Neural cell (in vitro differentiated cells): ENCODE measurements around the gene P4HA2.

Experiments used
- EP300 ChIP-seq: fragments of 450-650 bp; conservative IDR thresholded peaks from 2 replicates; pipeline ENCODE4 v1.6.1; 2014; ENCODE audit warnings: antibody characterized with exemption, mild to moderate bottlenecking, moderate library complexity; ENCODE audit not compliant: poor library complexity, severe bottlenecking
- EZH2 ChIP-seq: fragments of 200-600, 300-800 bp; shearing (Covaris generic), sonication (generic); IDR thresholded peaks from 2 replicates; pipeline ENCODE4 v1.6.1; 2014; ENCODE audit warnings: antibody characterized with exemption, low read length, borderline replicate concordance, mild to moderate bottlenecking; ENCODE audit not compliant: insufficient read depth, poor library complexity, severe bottlenecking
- POLR2AphosphoS5 ChIP-seq: IDR thresholded peaks from 2 replicates; pipeline ENCODE4 v1.6.1; 2012
- RAD21 ChIP-seq: fragments of 450-650 bp; conservative IDR thresholded peaks from 2 replicates; pipeline ENCODE4 v1.6.1; 2014; ENCODE audit warnings: antibody characterized with exemption, mild to moderate bottlenecking, moderate library complexity
- REST ChIP-seq: IDR thresholded peaks from 2 replicates; pipeline ENCODE4 v1.6.1; 2012; ENCODE audit warnings: borderline replicate concordance
- TAF1 ChIP-seq: IDR thresholded peaks from 2 replicates; pipeline ENCODE4 v1.6.1; 2012; ENCODE audit warnings: low read depth
- TF ChIP-seq, protein P1 (sequence below): fragments of 450-650 bp; IDR thresholded peaks from 2 replicates; pipeline ENCODE4 v1.5.1; 2014; ENCODE audit warnings: antibody characterized with exemption, mild to moderate bottlenecking, moderate library complexity; ENCODE audit not compliant: poor library complexity, severe bottlenecking

DNA sequence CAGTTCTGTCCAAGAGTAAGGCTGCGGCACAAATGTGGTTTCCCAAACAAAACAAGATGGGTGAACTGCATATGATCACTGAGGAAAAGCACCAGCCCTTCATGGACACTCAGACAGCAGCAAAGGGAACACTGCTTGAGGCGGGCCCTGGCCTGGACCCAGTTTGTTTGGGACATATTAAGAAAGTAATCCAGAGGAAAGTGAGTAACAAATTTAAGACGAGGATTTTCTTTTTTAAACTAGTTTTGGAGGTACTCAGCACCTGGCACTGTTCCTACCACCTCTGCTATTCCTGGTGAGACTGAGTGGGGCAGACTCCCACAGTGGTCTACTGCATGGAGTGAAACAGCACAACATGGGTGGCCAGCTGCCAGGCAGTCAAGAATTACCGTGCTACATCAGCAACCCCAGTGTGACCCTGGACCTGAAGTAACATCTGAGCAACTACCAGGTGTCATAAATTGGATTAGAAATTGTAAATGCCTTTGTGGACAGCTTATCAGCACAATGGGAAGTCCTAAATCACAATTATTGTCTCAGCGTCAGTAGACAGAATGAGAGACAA, 28.5 kb downstream of the P4HA2 start:
- TF ChIP-seq, protein P1, sequence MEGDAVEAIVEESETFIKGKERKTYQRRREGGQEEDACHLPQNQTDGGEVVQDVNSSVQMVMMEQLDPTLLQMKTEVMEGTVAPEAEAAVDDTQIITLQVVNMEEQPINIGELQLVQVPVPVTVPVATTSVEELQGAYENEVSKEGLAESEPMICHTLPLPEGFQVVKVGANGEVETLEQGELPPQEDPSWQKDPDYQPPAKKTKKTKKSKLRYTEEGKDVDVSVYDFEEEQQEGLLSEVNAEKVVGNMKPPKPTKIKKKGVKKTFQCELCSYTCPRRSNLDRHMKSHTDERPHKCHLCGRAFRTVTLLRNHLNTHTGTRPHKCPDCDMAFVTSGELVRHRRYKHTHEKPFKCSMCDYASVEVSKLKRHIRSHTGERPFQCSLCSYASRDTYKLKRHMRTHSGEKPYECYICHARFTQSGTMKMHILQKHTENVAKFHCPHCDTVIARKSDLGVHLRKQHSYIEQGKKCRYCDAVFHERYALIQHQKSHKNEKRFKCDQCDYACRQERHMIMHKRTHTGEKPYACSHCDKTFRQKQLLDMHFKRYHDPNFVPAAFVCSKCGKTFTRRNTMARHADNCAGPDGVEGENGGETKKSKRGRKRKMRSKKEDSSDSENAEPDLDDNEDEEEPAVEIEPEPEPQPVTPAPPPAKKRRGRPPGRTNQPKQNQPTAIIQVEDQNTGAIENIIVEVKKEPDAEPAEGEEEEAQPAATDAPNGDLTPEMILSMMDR: no peak
- no peak for TF ChIP-seq TAF1
- TF ChIP-seq EZH2: no peak
- no peak for TF ChIP-seq POLR2AphosphoS5
- no peak for TF ChIP-seq EP300
- no peak for TF ChIP-seq REST
- TF ChIP-seq RAD21: no peak
